HCT116 (cell line): ENCODE measurements around the gene LRRN1.

Experiments used
- CEBPB ChIP-seq: IDR thresholded peaks from 2 replicates; pipeline ENCODE4 v1.6.1; 2012; ENCODE audit warnings: low read depth
- CTCF ChIP-seq, 3 experiments: fragments of 200-600 bp in 1 of 3; sonication (generic) in 1 of 3; IDR thresholded peaks in 2 of 3; conservative IDR thresholded peaks in 1 of 3; 2 replicates each; pipeline ENCODE4 v1.5.1; 2012 to 2017; ENCODE audit warnings: low read depth in 2 of 3, low read length in 2 of 3, antibody characterized with exemption in 1 of 3, borderline replicate concordance in 1 of 3, control low read depth in 1 of 3, mild to moderate bottlenecking in 1 of 3, mixed read lengths in 1 of 3, mixed run types in 1 of 3, moderate library complexity in 1 of 3; ENCODE audit not compliant: insufficient read depth in 1 of 3
- EZH2 ChIP-seq: fragments of 200-600 bp; sonication (generic); IDR thresholded peaks from 2 replicates; pipeline ENCODE4 v1.6.1; 2017; ENCODE audit warnings: antibody characterized with exemption, mixed run types
- EZH2phosphoT487 ChIP-seq: fragments of 200-600 bp; IDR thresholded peaks from 2 replicates; pipeline ENCODE4 v1.6.1; 2018; ENCODE audit warnings: antibody characterized with exemption, borderline replicate concordance
- POLR2A ChIP-seq: IDR thresholded peaks from 2 replicates; pipeline ENCODE4 v1.7.0; 2011; ENCODE audit warnings: borderline replicate concordance; ENCODE audit not compliant: insufficient read depth, insufficient read length; ENCODE audit errors: extremely low read depth
- POLR2AphosphoS5 ChIP-seq: IDR thresholded peaks from 2 replicates; pipeline ENCODE4 v1.6.1; 2011; ENCODE audit warnings: mild to moderate bottlenecking, low read depth, low read length, moderate library complexity
- SIN3A ChIP-seq: IDR thresholded peaks from 2 replicates; pipeline ENCODE4 v1.6.1; 2012; ENCODE audit warnings: low read depth
- SP1 ChIP-seq: IDR thresholded peaks from 2 replicates; pipeline ENCODE4 v1.6.1; 2012; ENCODE audit warnings: low read depth
- SRF ChIP-seq: IDR thresholded peaks from 2 replicates; pipeline ENCODE4 v1.6.1; 2012; ENCODE audit warnings: low read depth
- TF ChIP-seq, protein P1 (sequence below): IDR thresholded peaks from 2 replicates; pipeline ENCODE4 v1.6.1; 2012
- TF ChIP-seq, protein P2 (sequence below): IDR thresholded peaks from 2 replicates; pipeline ENCODE4 v1.6.1; 2012

DNA sequence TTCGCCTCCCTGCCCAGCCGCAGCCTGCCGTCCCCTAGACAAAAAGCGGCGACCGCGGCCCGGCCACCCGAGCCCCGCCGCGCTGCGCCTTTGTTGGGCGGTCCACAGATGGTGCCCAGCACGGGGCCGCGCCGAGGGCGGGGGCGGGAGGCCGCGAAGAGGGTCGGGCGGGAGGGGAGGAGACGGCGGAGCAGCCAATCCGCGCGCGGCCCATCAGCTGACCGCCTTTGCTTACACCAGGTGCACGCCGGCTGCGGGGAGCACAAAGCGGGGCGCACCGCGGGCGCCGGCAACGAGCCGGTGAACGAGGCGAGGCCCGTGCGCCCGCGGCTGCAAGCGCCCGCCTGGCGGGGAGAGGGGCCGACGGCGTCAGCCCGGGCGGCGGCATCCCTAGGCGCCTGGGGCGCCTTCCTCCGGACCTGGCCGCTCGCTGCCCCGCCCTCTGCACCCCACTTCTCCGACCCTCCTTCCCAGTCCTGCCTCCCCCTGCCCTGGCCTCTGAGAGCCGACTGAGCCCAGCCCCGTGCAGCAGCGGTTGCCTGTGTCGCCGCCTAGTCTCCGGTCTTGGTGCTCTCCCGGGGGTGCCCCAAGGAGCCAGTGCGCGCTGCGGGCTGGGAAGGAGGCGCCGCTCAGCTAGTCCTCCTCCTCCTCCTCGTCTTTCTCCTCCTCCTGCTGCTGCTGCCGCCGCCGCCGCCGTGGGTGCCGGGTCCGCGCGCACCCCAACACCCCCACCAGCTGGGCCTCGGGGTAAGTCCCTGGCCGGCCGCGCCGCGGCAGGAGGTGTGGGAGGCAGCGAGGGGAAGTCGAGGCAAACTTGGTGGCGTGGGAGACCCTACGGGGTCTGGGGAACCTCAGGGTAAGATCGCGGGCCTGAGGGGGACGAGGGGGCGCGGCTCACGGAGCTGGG is at the start of gene LRRN1:
- TF ChIP-seq CEBPB (no peak), CTCF (IDR thresholded peaks at IDR 0.05 in 2 of 3, conservative IDR thresholded peaks at IDR 0.05 in 1 of 3; ENCODE audit: borderline replicate concordance in 1 of 3, insufficient read depth in 1 of 3, low read depth in 2 of 3, low read length in 2 of 3) (no peak), EZH2 (no peak), POLR2A (no peak), SP1 (no peak), SIN3A (no peak), POLR2AphosphoS5 (no peak), EZH2phosphoT487 (no peak), SRF (no peak)
- TF ChIP-seq, protein P1, sequence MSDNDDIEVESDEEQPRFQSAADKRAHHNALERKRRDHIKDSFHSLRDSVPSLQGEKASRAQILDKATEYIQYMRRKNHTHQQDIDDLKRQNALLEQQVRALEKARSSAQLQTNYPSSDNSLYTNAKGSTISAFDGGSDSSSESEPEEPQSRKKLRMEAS, result no peak
- TF ChIP-seq, protein P2, sequence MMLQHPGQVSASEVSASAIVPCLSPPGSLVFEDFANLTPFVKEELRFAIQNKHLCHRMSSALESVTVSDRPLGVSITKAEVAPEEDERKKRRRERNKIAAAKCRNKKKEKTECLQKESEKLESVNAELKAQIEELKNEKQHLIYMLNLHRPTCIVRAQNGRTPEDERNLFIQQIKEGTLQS, result no peak
